ENCODE data around the gene NFATC4.

- TF ChIP-seq ZNF133 (tag by site-specific recombination; IDR thresholded peaks at IDR 0.05) (no peak), ZNF518A (tag by site-specific recombination; conservative IDR thresholded peaks at IDR 0.05; ENCODE audit: low read depth) (no peak), ZBTB7A (tag by site-specific recombination; IDR thresholded peaks at IDR 0.05; ENCODE audit: low read depth) (no peak), TSHZ1 (tag by site-specific recombination; IDR thresholded peaks at IDR 0.05; ENCODE audit: borderline replicate concordance) (no peak), CTCF (tag by site-specific recombination; IDR thresholded peaks at IDR 0.05) (no peak), SALL2 (tag by site-specific recombination; IDR thresholded peaks at IDR 0.05; ENCODE audit: borderline replicate concordance) (no peak), ZNF366 (tag by site-specific recombination; conservative IDR thresholded peaks at IDR 0.05) (no peak), GLI4 (tag by site-specific recombination; IDR thresholded peaks at IDR 0.05) (no peak)
- TF ChIP-seq, protein P1, sequence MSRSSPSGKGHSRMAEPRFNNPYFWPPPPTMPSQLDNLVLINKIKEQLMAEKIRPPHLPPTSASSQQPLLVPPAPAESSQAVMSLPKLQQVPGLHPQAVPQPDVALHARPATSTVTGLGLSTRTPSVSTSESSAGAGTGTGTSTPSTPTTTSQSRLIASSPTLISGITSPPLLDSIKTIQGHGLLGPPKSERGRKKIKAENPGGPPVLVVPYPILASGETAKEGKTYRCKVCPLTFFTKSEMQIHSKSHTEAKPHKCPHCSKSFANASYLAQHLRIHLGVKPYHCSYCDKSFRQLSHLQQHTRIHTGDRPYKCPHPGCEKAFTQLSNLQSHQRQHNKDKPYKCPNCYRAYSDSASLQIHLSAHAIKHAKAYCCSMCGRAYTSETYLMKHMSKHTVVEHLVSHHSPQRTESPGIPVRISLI (tag by site-specific recombination; IDR thresholded peaks at IDR 0.05) = no peak
- TF ChIP-seq, protein P2, sequence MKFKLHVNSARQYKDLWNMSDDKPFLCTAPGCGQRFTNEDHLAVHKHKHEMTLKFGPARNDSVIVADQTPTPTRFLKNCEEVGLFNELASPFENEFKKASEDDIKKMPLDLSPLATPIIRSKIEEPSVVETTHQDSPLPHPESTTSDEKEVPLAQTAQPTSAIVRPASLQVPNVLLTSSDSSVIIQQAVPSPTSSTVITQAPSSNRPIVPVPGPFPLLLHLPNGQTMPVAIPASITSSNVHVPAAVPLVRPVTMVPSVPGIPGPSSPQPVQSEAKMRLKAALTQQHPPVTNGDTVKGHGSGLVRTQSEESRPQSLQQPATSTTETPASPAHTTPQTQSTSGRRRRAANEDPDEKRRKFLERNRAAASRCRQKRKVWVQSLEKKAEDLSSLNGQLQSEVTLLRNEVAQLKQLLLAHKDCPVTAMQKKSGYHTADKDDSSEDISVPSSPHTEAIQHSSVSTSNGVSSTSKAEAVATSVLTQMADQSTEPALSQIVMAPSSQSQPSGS (tag by site-specific recombination; IDR thresholded peaks at IDR 0.05; ENCODE audit: low read depth) = no peak
Measured at GRCh38 chr14:24369463-24369862, 1.5 kb downstream of the NFATC4 start.

Measured in HEK293 (cell line).